ENCODE results near the gene DRAXIN. TPM values are rescaled to one million over a fixed set of nuclear protein-coding genes. Genes with fewer than 3 reads are reported as not detected.

The DRAXIN gene
- total RNA-seq, 2 experiments from 2014 or later, result 0.15 to 0.19 TPM

DNA sequence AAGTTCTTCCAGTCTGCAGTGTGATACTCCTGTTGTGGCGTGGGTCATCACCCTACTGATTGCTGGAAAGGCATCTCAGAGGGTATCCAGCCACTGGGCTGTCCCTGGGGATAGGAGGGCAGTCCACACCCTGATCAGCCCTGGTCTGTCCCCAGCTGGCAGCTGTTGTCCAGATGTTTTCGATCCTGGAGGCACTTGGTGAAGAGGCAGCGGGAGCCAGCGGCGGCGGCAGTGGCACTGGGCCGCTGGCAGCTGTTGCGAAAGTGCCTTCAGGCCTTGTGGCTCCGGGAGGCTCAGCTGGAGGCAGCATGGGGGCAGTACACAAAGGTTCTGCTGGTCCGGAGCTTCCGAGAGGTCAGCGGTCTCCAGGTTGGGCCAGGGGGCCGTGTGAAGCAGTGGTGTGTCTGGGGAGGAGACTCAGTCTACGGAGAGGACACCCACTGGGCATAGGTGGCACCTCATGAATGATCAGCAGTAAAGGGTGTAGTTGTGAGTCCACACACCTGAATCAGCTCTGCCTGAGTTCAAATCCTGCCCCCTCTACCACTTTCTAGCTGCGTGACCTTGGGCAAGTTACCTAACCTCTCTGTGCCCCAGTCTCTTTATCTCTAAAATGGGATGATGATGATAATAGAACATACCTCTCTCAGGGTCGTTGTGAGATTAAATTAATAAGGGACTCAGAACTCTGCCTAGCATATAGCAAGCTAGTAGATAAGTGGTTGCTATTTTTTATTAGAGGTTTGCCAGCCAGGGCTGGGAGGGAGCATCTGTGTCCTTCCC, 76.6 kb downstream of the DRAXIN start:
- no TSS peak for BruUV-seq (replicated peaks)
- H3K79me2 ChIP-seq (ENCODE audit: insufficient read depth, low read depth, low read length), result no peaks in the 10 kb centered on the region
- H4K20me1 ChIP-seq (ENCODE audit: insufficient read depth, low read length), result no peaks in the 10 kb centered on the region
- TF ChIP-seq, protein P1, sequence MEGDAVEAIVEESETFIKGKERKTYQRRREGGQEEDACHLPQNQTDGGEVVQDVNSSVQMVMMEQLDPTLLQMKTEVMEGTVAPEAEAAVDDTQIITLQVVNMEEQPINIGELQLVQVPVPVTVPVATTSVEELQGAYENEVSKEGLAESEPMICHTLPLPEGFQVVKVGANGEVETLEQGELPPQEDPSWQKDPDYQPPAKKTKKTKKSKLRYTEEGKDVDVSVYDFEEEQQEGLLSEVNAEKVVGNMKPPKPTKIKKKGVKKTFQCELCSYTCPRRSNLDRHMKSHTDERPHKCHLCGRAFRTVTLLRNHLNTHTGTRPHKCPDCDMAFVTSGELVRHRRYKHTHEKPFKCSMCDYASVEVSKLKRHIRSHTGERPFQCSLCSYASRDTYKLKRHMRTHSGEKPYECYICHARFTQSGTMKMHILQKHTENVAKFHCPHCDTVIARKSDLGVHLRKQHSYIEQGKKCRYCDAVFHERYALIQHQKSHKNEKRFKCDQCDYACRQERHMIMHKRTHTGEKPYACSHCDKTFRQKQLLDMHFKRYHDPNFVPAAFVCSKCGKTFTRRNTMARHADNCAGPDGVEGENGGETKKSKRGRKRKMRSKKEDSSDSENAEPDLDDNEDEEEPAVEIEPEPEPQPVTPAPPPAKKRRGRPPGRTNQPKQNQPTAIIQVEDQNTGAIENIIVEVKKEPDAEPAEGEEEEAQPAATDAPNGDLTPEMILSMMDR (conservative IDR thresholded peaks at IDR 0.05; ENCODE audit: low read length), result no peak
- no peak for TF ChIP-seq EZH2phosphoT487 (IDR thresholded peaks at IDR 0.05; ENCODE audit: borderline replicate concordance, low read depth, low read length)
- CTCF ChIA-PET (ENCODE audit: unreplicated experiment), result interaction anchor here (0.6 kb wide), 1 partner anchor 249 kb away, joined by 3 read pairs; no protein-coding TSS in a partner anchor
- no peak overlapping the region for H3K27ac ChIP-seq (ENCODE audit: low read depth, low read length, poor library complexity, severe bottlenecking)
- intact Hi-C loops (cut with micrococcal nuclease; ENCODE audit: unreplicated experiment), result no loop called here
- H3K36me3 ChIP-seq (ENCODE audit: insufficient read depth, low read length), result no peaks in the 10 kb centered on the region
- no peak for DNase-seq (ENCODE audit: low spot score)
- H3K9me2 ChIP-seq (ENCODE audit: insufficient read depth, low read length), result no peaks in the 10 kb centered on the region
- H3K9me3 ChIP-seq (ENCODE audit: low read length), result no peaks in the 10 kb centered on the region
- no peak overlapping the region for H2AFZ ChIP-seq (ENCODE audit: low read length)
- POLR2A ChIA-PET, result interaction anchor here (0.6 kb wide), 1 partner anchor 46 kb away, joined by 5 read pairs; no protein-coding TSS in a partner anchor
- no peak overlapping the region for H3K4me2 ChIP-seq (ENCODE audit: low read length)
- H3K4me3 ChIP-seq (ENCODE audit: low read depth, low read length, poor library complexity, severe bottlenecking), result no peak overlapping the region
- peaks cover 17% of the 10 kb centered on the region for H3K4me1 ChIP-seq (ENCODE audit: insufficient read depth, low read length, poor library complexity, severe bottlenecking)

DNA sequence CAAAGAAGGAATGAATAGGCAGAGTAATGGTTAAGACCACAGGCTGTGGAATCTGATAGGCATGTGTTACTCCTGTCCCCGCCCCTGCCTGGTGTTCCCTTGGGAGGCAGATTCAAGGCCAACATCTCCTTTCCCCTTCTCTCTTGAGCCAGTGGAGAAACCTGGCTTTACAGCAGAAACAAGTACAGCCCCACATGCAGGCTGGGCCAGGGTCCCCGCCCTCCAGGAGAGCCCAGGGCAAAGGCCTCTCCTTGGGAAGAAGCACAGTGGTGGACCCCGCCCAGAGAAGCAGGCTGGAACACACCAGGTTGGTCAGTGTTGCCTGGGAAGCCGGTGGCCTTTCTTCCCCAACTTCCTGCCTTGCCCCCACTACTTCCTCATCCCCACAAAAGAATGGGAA, 77.3 kb downstream of the DRAXIN start:
- H3K4me2 ChIP-seq (ENCODE audit: low read length), result no peak overlapping the region
- no peaks in the 10 kb centered on the region for H3K36me3 ChIP-seq (ENCODE audit: insufficient read depth, low read length)
- TF ChIP-seq, protein P1 (conservative IDR thresholded peaks at IDR 0.05; ENCODE audit: low read length), result no peak
- no peak for TF ChIP-seq EZH2phosphoT487 (IDR thresholded peaks at IDR 0.05; ENCODE audit: borderline replicate concordance, low read depth, low read length)
- no peaks in the 10 kb centered on the region for H4K20me1 ChIP-seq (ENCODE audit: insufficient read depth, low read length)
- no peaks in the 10 kb centered on the region for H3K9me2 ChIP-seq (ENCODE audit: insufficient read depth, low read length)
- no peak overlapping the region for H3K4me3 ChIP-seq (ENCODE audit: low read depth, low read length, poor library complexity, severe bottlenecking)
- no peaks in the 10 kb centered on the region for H3K79me2 ChIP-seq (ENCODE audit: insufficient read depth, low read depth, low read length)
- intact Hi-C loops (cut with micrococcal nuclease; ENCODE audit: unreplicated experiment), result no loop called here
- H3K27ac ChIP-seq (ENCODE audit: low read depth, low read length, poor library complexity, severe bottlenecking), result no peak overlapping the region
- peaks cover 24% of the 10 kb centered on the region for H3K4me1 ChIP-seq (ENCODE audit: insufficient read depth, low read length, poor library complexity, severe bottlenecking)
- POLR2A ChIA-PET, result no interaction called here
- no peak for DNase-seq (ENCODE audit: low spot score)
- H3K9me3 ChIP-seq (ENCODE audit: low read length), result no peaks in the 10 kb centered on the region
- CTCF ChIA-PET (ENCODE audit: unreplicated experiment), result no interaction called here
- BruUV-seq (replicated peaks), result no TSS peak
- no peak overlapping the region for H2AFZ ChIP-seq (ENCODE audit: low read length)

DNA sequence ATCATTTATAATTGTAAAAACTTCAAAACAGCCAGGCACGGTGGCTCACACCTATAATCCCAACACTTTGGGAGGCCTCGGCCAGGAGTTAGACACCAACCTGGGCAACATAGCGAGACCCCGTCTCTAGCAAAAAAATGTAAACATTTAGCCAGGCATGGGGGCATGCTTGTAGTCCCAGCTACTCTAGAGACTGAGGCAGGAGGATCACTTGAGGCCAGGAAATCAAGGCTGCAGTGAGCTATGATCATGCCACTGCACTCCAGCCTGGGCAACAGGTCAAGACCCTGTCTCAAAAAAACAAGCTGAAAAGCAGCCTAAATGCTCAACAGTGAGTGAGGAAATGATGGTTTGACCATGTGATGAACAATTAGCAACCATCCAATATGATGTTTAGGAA, 77.8 kb downstream of the DRAXIN start:
- peaks cover 28% of the 10 kb centered on the region for H3K4me1 ChIP-seq (ENCODE audit: insufficient read depth, low read length, poor library complexity, severe bottlenecking)
- no peak overlapping the region for H2AFZ ChIP-seq (ENCODE audit: low read length)
- no peaks in the 10 kb centered on the region for H4K20me1 ChIP-seq (ENCODE audit: insufficient read depth, low read length)
- intact Hi-C loops (cut with micrococcal nuclease; ENCODE audit: unreplicated experiment), result no loop called here
- no peak for TF ChIP-seq EZH2phosphoT487 (IDR thresholded peaks at IDR 0.05; ENCODE audit: borderline replicate concordance, low read depth, low read length)
- TF ChIP-seq, protein P1 (conservative IDR thresholded peaks at IDR 0.05; ENCODE audit: low read length), result no peak
- no peak for DNase-seq (ENCODE audit: low spot score)
- no peaks in the 10 kb centered on the region for H3K9me3 ChIP-seq (ENCODE audit: low read length)
- BruUV-seq (replicated peaks), result no TSS peak
- ChIA-PET CTCF (ENCODE audit: unreplicated experiment) (no interaction called here), POLR2A (no interaction called here)
- H3K36me3 ChIP-seq (ENCODE audit: insufficient read depth, low read length), result no peaks in the 10 kb centered on the region
- H3K4me2 ChIP-seq (ENCODE audit: low read length), result no peak overlapping the region
- H3K79me2 ChIP-seq (ENCODE audit: insufficient read depth, low read depth, low read length), result no peaks in the 10 kb centered on the region
- no peak overlapping the region for H3K27ac ChIP-seq (ENCODE audit: low read depth, low read length, poor library complexity, severe bottlenecking)
- no peaks in the 10 kb centered on the region for H3K9me2 ChIP-seq (ENCODE audit: insufficient read depth, low read length)
- H3K4me3 ChIP-seq (ENCODE audit: low read depth, low read length, poor library complexity, severe bottlenecking), result no peak overlapping the region

Measured in OCI-LY7 (cell line).